GM10266 (cell line): ENCODE data around the gene PFN1.
A peak's percentile ranks its signal among the peaks of the same experiment; 100 is the strongest.

Experiments used
- DNase-seq: peaks from one replicate; pipeline ENCODE4 v3.0.0; 2012; ENCODE audit errors: extremely low spot score
- CTCF ChIP-seq: IDR thresholded peaks from 2 replicates; pipeline ENCODE4 v1.5.1; 2012; ENCODE audit warnings: mild to moderate bottlenecking, low read depth; ENCODE audit not compliant: control insufficient read depth, insufficient read depth; ENCODE audit errors: missing control alignments

The PFN1 gene

GRCh38 chr17:4955091-4955490, 6.8 kb upstream of the PFN1 start:
- no peak for DNase-seq
- TF ChIP-seq CTCF, result no peak

- no peak for DNase-seq
- TF ChIP-seq CTCF, result no peak
Observed at GRCh38 chr17:4953451-4953961, 5.2 kb upstream of the PFN1 start.

DNA sequence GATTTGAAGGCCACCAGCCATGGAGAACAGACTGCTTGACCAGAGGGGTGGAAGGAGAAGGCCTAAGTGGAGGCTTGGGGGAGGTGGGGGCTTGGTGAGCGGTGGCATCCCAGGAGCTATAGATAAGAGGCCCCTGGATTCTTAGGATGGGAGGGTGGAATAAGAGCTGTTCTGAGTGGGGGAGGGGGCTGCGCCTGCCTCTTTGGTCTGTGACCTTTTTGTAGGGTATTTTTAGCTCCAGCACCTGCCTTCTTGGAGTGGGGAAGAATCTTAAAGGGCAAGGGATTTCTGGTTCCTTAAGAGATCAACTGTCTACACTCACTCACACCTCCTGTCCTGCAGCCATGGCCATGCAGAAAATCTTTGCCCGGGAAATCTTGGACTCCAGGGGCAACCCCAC, 3.2 kb upstream of the PFN1 start:
- TF ChIP-seq CTCF, result no peak

DNA sequence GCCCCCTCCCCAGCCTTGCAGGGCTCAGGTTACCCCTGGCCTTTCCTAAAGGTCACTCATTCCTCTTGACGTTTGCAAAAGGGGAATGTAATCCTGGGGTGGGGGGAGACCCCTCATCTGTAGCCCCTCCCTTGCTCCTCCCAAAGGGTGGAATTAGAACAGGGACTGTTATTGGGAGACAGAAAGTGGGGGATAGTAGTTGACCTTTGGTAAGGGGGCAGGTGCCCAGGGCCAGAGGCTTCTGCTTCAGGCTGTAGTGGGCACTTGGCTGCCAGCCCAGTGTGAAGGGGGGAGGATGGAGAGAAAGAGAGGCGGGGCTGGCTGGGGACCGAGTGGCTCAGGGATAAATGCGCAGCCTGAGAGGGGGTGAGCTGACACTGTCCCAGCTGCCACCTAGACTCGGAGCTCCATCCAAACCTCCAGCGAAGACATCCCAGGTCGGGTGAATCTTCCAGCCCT, 2.4 kb upstream of the PFN1 start, which contains the start of gene ENO3:
ENO3 (plus strand) TSS at position 374 of the 459 bp plus-strand sequence. CDS start 711 bp downstream, outside the sequence.
- DNase-seq, result no peak
- no peak for TF ChIP-seq CTCF

More for the DNA sequence above, 3.2 kb upstream of the PFN1 start:
- DNase-seq, result no peak

DNA sequence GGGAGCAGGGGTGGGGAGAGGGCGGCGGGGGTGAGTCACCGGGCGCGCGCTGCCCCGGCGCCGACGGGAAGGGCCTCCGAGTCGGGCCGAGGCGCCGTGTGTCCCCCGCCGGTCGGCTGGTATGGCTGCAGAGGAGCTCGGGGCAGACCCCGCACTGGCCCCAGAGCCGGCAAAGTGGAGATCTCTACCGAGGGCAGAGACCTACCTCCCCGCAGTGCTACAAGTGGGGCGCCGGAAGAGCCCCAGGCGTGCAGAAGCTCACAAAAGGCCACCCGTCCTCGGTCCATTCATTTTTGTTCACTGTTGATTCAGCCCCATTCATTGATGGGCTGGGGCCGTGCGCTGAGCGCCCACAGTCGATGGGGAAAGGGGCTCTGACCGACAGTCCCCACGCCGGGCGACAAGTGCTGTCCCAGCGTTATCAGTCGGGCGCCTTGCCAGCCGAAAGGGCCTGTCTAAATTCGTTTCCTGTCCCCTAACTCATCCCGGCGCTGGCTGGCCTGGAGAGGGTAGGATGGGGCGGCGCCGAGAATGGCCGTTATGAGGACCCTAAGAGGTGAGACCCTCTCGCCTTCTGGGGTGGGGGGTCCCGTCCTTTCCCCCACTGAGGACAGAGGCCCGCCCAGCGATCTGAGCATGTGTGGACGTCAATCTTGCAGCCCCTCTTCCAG, 1.9 kb upstream of the PFN1 start:
- TF ChIP-seq CTCF, result no peak
- no peak for DNase-seq

- no peak for TF ChIP-seq CTCF
- DNase-seq, result peak; percentile 92
Observed at GRCh38 chr17:4949321-4950074, 1.2 kb upstream of the PFN1 start.

DNA sequence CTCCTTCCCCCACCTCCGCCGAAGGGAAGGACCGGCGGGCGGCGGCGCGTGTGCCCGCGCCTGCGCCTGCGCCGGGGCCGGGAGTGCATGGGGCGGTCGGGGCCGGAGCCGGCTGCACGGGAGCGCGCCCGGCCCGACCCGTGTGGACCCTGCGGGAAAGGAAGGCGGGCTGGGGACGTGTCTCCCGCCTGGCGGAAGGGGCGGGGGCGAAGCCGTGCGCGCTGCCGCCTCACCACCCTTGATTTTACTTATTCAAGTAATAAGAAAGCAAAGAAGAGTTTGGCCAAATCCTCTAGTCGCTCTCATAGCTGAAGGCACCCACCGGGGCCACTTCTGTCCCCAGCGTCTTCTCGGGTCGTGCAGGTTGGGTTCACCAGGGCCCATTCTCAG, 596 bp upstream of the PFN1 start:
- peak; percentile 94 for DNase-seq
- no peak for TF ChIP-seq CTCF
